Osteoblast (primary cell): ENCODE measurements around the gene SLC8A2. TPM values are rescaled to one million over a fixed set of nuclear protein-coding genes. Genes with fewer than 3 reads are reported as not detected.

Experiments
- DNase-seq: peaks from one replicate; pipeline ENCODE4 v3.0.0; 2011; ENCODE audit warnings: low spot score, mixed read lengths; ENCODE audit not compliant: insufficient read length; ENCODE audit errors: missing footprints
- H2AFZ ChIP-seq: 2 replicates; pipeline ENCODE4 v1.6.0; 2011; ENCODE audit warnings: mild to moderate bottlenecking, low read length
- H3K27ac ChIP-seq: 2 replicates; pipeline ENCODE4 v1.5.1; 2011; ENCODE audit warnings: mild to moderate bottlenecking, low read depth, low read length, moderate library complexity
- H3K27me3 ChIP-seq: 2 replicates; pipeline ENCODE4 v1.6.0; 2012; ENCODE audit warnings: mild to moderate bottlenecking, control low read depth, inconsistent platforms, low read length, moderate library complexity; ENCODE audit not compliant: insufficient read depth
- H3K36me3 ChIP-seq: 2 replicates; pipeline ENCODE4 v1.5.1; 2011; ENCODE audit warnings: mild to moderate bottlenecking, low read length, control low read depth, moderate library complexity; ENCODE audit not compliant: insufficient read depth
- H3K4me1 ChIP-seq: 2 replicates; pipeline ENCODE4 v1.5.1; 2011; ENCODE audit warnings: mild to moderate bottlenecking, low read length, control low read depth, moderate library complexity; ENCODE audit not compliant: insufficient read depth
- H3K4me2 ChIP-seq: 2 replicates; pipeline ENCODE4 v1.6.0; 2011; ENCODE audit warnings: mild to moderate bottlenecking, low read length; ENCODE audit not compliant: insufficient read depth
- H3K4me3 ChIP-seq: fragments of 200-600 bp; sonication (generic); 3 replicates; pipeline ENCODE4 v1.5.1; 2012; ENCODE audit warnings: mild to moderate bottlenecking, low read length, inconsistent platforms; ENCODE audit not compliant: insufficient read depth
- H3K79me2 ChIP-seq: 2 replicates; pipeline ENCODE4 v1.6.0; 2012; ENCODE audit warnings: mild to moderate bottlenecking, low read length, control low read depth, inconsistent platforms; ENCODE audit not compliant: insufficient read depth
- H3K9me3 ChIP-seq: 2 replicates; pipeline ENCODE4 v1.5.1; 2011; ENCODE audit warnings: low read depth, low read length, control low read depth
- H4K20me1 ChIP-seq: 2 replicates; pipeline ENCODE4 v1.6.0; 2012; ENCODE audit warnings: mild to moderate bottlenecking, low read length, control low read depth; ENCODE audit not compliant: insufficient read depth
- total RNA-seq: library from RNA; depleted of rRNA; stranded (reverse); fragments of >200 nt; gene quantifications from 2 replicates; pipeline ENCODE4 v1.2.3, GENCODE V29; 2012
- TF ChIP-seq, protein P1 (sequence below): IDR thresholded peaks from 2 replicates; pipeline ENCODE4 v1.5.1; 2011; ENCODE audit warnings: mild to moderate bottlenecking, low read depth, low read length, moderate library complexity; ENCODE audit errors: extremely low read depth

SLC8A2 gene
- total RNA-seq, 1 donor, result 0.36 TPM

DNA sequence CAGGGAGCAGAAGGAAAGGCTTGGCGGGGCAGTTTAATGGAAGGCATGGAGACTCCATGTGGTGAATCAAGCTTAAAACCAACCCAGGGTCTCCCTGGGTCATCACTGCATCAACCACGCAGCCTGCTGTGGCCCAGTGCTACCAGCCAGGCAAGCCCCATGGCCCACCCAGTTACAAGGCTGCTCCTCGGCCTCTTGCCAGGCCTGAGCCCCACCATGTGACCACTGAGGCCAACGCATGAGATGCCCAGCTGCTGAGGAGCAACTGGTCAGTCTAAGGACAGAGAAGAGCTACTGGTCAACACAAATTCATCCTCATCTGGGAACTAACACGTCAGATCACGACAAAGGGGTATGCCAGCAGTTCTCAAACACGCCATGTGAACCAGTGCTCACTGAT is 27.7 kb upstream of the SLC8A2 start:
- no peak overlapping the region for H3K4me3 ChIP-seq
- peaks cover 6% of the 10 kb centered on the region for H3K4me1 ChIP-seq
- no peaks in the 10 kb centered on the region for H3K27me3 ChIP-seq
- no peaks in the 10 kb centered on the region for H3K9me3 ChIP-seq
- peaks cover 65% of the 10 kb centered on the region for H3K36me3 ChIP-seq
- H3K27ac ChIP-seq, result no peak overlapping the region
- no peak overlapping the region for H3K4me2 ChIP-seq
- TF ChIP-seq, protein P1, sequence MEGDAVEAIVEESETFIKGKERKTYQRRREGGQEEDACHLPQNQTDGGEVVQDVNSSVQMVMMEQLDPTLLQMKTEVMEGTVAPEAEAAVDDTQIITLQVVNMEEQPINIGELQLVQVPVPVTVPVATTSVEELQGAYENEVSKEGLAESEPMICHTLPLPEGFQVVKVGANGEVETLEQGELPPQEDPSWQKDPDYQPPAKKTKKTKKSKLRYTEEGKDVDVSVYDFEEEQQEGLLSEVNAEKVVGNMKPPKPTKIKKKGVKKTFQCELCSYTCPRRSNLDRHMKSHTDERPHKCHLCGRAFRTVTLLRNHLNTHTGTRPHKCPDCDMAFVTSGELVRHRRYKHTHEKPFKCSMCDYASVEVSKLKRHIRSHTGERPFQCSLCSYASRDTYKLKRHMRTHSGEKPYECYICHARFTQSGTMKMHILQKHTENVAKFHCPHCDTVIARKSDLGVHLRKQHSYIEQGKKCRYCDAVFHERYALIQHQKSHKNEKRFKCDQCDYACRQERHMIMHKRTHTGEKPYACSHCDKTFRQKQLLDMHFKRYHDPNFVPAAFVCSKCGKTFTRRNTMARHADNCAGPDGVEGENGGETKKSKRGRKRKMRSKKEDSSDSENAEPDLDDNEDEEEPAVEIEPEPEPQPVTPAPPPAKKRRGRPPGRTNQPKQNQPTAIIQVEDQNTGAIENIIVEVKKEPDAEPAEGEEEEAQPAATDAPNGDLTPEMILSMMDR, result no peak
- DNase-seq, result no peak
- no peak overlapping the region for H2AFZ ChIP-seq
- peaks cover 41% of the 10 kb centered on the region for H4K20me1 ChIP-seq
- peaks cover 80% of the 10 kb centered on the region for H3K79me2 ChIP-seq

DNA sequence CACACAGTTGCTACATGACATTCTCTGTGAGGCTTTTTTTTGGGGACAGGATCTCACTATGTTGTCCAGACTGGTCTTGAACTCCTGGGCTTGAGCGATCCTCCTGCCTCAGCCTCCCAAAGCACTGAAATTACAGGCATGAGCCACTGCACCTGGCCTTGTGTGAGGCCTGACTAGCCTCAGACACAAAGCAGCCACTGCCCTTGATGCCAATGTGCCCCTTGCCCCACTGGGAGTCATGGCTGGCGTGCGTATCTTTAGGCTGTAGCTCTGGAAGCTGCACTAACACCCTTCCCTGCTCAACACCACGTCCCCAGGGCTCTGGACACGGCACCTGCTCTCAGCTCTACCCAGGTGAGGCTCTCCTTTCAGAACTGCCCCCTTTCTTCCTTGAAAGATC is 26.9 kb upstream of the SLC8A2 start:
- no peaks in the 10 kb centered on the region for H3K27me3 ChIP-seq
- no peaks in the 10 kb centered on the region for H3K9me3 ChIP-seq
- H3K4me3 ChIP-seq, result no peak overlapping the region
- H3K27ac ChIP-seq, result no peak overlapping the region
- peaks cover 43% of the 10 kb centered on the region for H4K20me1 ChIP-seq
- TF ChIP-seq, protein P1, result no peak
- peaks cover 58% of the 10 kb centered on the region for H3K36me3 ChIP-seq
- peaks cover 6% of the 10 kb centered on the region for H3K4me1 ChIP-seq
- H3K79me2 ChIP-seq, result peaks cover 75% of the 10 kb centered on the region
- peak; percentile 57 for DNase-seq
- H3K4me2 ChIP-seq, result no peak overlapping the region
- H2AFZ ChIP-seq, result no peak overlapping the region

DNA sequence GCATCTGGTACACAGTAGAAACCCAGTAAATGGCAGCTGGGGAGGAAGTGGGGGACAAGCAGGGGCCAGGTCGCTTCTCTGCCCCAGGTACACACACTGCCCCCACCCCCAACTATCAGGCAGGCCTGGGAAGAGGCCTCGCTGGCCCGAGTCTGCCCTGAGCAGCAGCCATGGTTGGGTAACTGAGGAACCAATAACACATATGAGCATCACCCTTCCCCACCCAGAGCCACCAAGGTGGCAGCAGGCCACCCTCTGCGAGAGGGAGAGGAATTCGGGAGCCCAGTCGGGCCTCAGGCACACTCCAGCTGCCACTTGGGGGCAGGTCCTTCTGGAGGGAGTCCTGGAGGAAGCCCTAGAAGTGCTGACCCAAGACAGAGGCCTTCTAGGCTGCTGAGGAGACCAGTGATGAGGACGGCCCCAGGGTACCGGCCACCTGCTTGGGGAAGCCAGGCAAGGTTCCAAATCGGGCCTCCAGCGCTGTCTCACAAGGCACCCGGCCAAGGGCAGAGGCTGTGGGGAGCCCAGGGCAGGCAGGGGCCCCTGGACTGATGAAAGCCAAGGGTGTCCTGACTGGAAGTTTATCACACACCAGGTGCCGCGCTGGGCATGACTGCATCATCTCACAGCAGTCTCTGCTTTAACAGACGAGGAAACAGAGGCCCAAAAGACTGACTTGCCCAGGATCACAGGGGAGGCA is 26.3 kb upstream of the SLC8A2 start:
- Histone ChIP-seq H3K27ac (no peak overlapping the region), H3K27me3 (no peaks in the 10 kb centered on the region), H3K4me1 (peaks cover 6% of the 10 kb centered on the region), H3K79me2 (peaks cover 70% of the 10 kb centered on the region), H4K20me1 (peaks cover 43% of the 10 kb centered on the region), H3K4me2 (no peak overlapping the region), H2AFZ (no peak overlapping the region), H3K9me3 (no peaks in the 10 kb centered on the region), H3K36me3 (peaks cover 52% of the 10 kb centered on the region), H3K4me3 (no peak overlapping the region)
- peak; percentile 37 for DNase-seq
- TF ChIP-seq, protein P1, result no peak

DNA sequence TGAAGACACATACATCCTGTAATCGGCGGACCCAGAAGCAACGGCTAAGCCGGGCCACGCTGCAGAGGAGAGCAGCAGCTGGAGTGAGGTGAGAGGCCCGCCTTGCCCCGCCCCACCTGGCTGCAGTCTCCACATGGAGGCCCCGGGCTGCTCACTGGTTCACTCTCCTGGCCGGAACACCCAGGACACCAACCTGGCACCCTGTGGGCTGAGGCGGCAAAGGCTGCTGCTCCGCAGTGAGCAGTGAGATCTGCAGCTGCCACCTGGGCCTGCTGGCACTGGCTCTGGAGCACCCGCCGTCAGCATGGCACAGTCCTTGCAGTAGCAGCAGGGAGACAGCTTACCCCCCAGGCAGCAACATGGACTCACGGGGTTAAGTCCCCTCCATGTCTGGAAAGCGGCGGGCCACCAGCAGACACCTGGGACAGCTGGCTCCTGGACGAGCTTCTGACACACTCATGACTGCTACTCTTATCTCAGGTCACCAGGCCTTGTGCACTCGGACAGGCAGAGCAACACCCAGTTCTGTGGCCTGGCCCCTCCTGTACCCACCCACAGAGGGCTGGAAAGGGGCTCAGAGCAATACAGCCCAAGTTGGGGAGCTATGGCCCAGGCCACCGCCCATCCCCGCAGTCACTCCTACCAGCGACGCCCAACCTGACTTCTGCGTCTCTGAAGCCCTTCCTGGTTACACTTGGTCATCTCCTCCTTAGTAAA is 25.5 kb upstream of the SLC8A2 start:
- Histone ChIP-seq H2AFZ (no peak overlapping the region), H3K27me3 (no peaks in the 10 kb centered on the region), H3K27ac (no peak overlapping the region), H3K36me3 (peaks cover 44% of the 10 kb centered on the region), H3K4me1 (peaks cover 6% of the 10 kb centered on the region), H3K9me3 (no peaks in the 10 kb centered on the region), H3K79me2 (peaks cover 63% of the 10 kb centered on the region), H3K4me2 (no peak overlapping the region), H3K4me3 (no peak overlapping the region), H4K20me1 (peaks cover 38% of the 10 kb centered on the region)
- TF ChIP-seq, protein P1, result no peak
- DNase-seq, result peak; percentile 32
